ENCODE measurements around the gene ERGIC2.
"Not testable (repeated sequence)": the region's sequence is repeated elsewhere in the genome, so short reads cannot be mapped to it uniquely, and the experiment has no call there.

The ERGIC2 gene

DNA sequence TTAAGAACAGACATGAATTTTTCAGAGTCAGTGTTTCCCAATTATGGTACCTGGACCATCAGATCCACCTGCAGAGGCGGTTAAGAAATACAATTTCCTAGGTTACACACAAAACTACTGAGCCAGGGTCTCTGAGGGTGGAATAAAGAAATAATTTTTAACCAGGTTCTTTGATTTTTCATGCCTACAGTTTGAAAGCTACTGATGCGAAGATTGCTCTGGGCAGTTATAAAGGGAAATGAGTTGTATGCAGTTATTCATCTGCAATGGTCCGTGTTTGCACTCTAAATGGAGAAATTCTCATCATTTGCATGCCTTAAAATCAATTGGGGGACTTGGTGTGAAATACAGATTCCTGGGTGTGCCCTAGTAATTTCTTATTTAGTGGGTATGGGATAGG lies 89.7 kb downstream of the ERGIC2 start:
- no peak for DNase-seq

DNA sequence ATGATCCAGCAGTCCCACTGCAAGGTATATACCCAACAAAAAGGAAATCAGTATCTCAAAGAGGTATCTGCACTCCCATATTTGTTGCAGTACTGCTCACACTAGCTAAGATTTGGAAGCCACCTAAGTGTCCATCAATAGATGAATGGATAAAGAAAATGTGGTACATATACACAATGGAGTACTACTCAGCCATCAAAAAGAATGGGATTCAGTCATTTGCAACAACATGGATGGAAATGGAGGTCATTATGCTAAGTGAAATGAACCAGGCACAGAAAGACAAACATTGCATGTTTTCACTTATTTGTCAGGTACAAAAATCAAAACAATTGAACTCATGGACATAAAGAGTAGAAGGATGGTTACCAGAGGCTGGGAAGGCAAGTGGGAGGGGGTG lies 90.5 kb downstream of the ERGIC2 start:
- not testable (repeated sequence) for DNase-seq

DNA sequence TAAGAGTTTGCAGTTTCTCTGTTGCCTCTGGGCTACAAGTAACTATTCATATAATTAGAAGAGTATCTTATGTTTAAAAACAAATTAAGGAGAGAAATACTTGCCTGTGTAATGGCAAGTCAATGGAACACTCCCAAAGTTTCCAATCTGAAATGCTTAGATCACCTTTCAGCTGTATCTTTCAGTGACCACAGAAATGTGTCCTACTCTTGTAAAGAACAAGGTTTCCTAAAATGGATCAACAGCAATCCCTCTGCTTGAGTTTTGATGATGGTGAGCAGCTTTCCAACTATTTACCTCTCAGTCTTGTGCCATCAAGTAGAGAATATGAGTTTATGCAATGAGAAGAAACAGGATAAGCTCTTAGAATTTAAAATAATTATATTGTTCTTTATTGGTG lies 92.9 kb downstream of the ERGIC2 start:
- DNase-seq, result no peak

DNA sequence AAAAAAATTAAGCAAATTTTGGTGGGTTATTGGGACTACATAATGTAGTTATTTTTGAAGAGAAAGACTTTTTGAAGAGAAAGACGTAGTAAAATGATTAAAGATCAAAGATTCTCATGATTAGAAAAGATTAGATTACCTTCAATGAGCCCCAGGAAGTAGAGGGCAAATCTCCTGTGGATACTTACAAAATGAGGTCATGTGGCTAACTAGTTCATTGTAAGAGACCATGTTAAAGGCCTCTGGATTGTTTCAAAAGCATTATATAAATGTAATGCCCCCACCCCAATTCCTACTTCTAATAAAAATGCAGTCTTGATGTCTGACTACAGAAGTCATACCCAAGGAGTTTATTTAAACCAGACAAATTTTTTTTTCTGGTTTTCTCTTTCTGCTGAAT lies 93.3 kb downstream of the ERGIC2 start:
- no peak for DNase-seq

Measured in GF-D8 (cell line).